IMR-90 (cell line): ENCODE measurements around the gene ZKSCAN4. TPM values are rescaled to one million over a fixed set of nuclear protein-coding genes. Genes with fewer than 3 reads are reported as not detected.

Experiments used
- ATAC-seq: fragments of 200-7000 bp; cut with Tn5 transposase; 2 replicates; pipeline ENCODE4 v1.9.1; 2020; ENCODE audit warnings: low read depth, mild to moderate bottlenecking, moderate library complexity
- BruUV-seq: library from RNA; stranded (reverse); fragments of 400-500 nt; replicated peaks from 2 replicates; lab custom pipeline; 2021; lab: Mats Ljungman, UMichigan
- CTCF ChIA-PET: fragments of 300-600 bp; formaldehyde crosslinking; extraction: SDS; loops from one replicate; lab custom pipeline; 2021; ENCODE audit warnings: antibody characterized with exemption; lab: Yijun Ruan, JAX
- POLR2A ChIA-PET: fragments of 300-600 bp; sonication (Branson Sonifier 250); formaldehyde crosslinking; loops from one replicate; lab custom pipeline; 2022; ENCODE audit warnings: antibody characterized with exemption; ENCODE audit not compliant: unreplicated experiment; lab: Charles Lee
- DNase-seq: peaks from one replicate; pipeline ENCODE4 v3.0.0; 2013
- H2AFZ ChIP-seq: replicated peaks from 2 replicates; pipeline ENCODE3; 2013; ENCODE audit warnings: low read length, mild to moderate bottlenecking; ENCODE audit not compliant: poor library complexity
- H2AK5ac ChIP-seq: 2 replicates; pipeline ENCODE4 v1.6.1; 2013; ENCODE audit warnings: low read depth, low read length, inconsistent platforms
- H2AK9ac ChIP-seq: replicated peaks from 2 replicates; pipeline ENCODE3; 2013; ENCODE audit warnings: mild to moderate bottlenecking, low read depth, low read length, moderate library complexity; ENCODE audit not compliant: poor library complexity
- H2BK120ac ChIP-seq: 2 replicates; pipeline ENCODE4 v1.6.1; 2013; ENCODE audit warnings: low read depth, low read length, inconsistent platforms
- H2BK15ac ChIP-seq: 3 replicates; pipeline ENCODE4 v1.6.1; 2013; ENCODE audit warnings: low read depth, low read length, inconsistent platforms
- H2BK20ac ChIP-seq: 2 replicates; pipeline ENCODE4 v1.6.1; 2013; ENCODE audit warnings: low read depth, mild to moderate bottlenecking, inconsistent platforms, low read length, moderate library complexity
- H2BK5ac ChIP-seq: 2 replicates; pipeline ENCODE4 v1.6.1; 2013; ENCODE audit warnings: mild to moderate bottlenecking, low read depth, low read length, inconsistent platforms; ENCODE audit not compliant: poor library complexity, severe bottlenecking
- H3K14ac ChIP-seq: replicated peaks from 2 replicates; pipeline ENCODE4 v1.6.1; 2013; ENCODE audit warnings: low read depth, low read length, inconsistent platforms
- H3K18ac ChIP-seq: 2 replicates; pipeline ENCODE4 v1.6.1; 2013; ENCODE audit warnings: low read depth, low read length, control low read depth
- H3K23ac ChIP-seq: 2 replicates; pipeline ENCODE4 v1.6.1; 2013; ENCODE audit warnings: low read depth, low read length, inconsistent platforms
- H3K27ac ChIP-seq: 2 replicates; pipeline ENCODE4 v1.5.1; 2013; ENCODE audit warnings: mild to moderate bottlenecking, control low read depth, low read length; ENCODE audit not compliant: insufficient read depth
- H3K27me3 ChIP-seq: 2 replicates; pipeline ENCODE4 v1.6.1; 2013; ENCODE audit warnings: low read length; ENCODE audit not compliant: control insufficient read depth, insufficient read depth
- H3K36me3 ChIP-seq: 2 replicates; pipeline ENCODE4 v1.6.1; 2013; ENCODE audit warnings: low read length, mixed read lengths; ENCODE audit not compliant: control insufficient read depth, insufficient read depth
- H3K4ac ChIP-seq: 2 replicates; pipeline ENCODE4 v1.6.1; 2013; ENCODE audit warnings: low read depth, low read length, inconsistent platforms
- H3K4me1 ChIP-seq: 2 replicates; pipeline ENCODE4 v1.6.1; 2013; ENCODE audit warnings: low read length, mixed read lengths; ENCODE audit not compliant: control insufficient read depth, insufficient read depth
- H3K4me2 ChIP-seq: 2 replicates; pipeline ENCODE4 v1.6.1; 2013; ENCODE audit warnings: low read depth, mild to moderate bottlenecking, control low read depth, low read length, moderate library complexity
- H3K4me3 ChIP-seq: 2 replicates; pipeline ENCODE4 v1.5.1; 2013; ENCODE audit warnings: low read depth, mild to moderate bottlenecking, control low read depth, low read length, moderate library complexity; ENCODE audit not compliant: insufficient read depth
- H3K56ac ChIP-seq: 2 replicates; pipeline ENCODE4 v1.6.1; 2013; ENCODE audit warnings: low read length, inconsistent platforms; ENCODE audit not compliant: insufficient read depth; ENCODE audit errors: extremely low read depth
- H3K79me1 ChIP-seq, 2 experiments: 2 replicates each; pipeline ENCODE4 v1.6.1; 2013; ENCODE audit warnings: low read length in 2 of 2, inconsistent platforms in 1 of 2, low read depth in 1 of 2
- H3K9ac ChIP-seq: 2 replicates; pipeline ENCODE4 v1.6.1; 2013; ENCODE audit warnings: low read depth, low read length, control low read depth
- H3K9me1 ChIP-seq: 2 replicates; pipeline ENCODE4 v1.6.1; 2013; ENCODE audit warnings: low read length, inconsistent platforms; ENCODE audit not compliant: insufficient read depth
- H3K9me3 ChIP-seq: 2 replicates; pipeline ENCODE4 v1.6.1; 2013; ENCODE audit warnings: low read length; ENCODE audit not compliant: control insufficient read depth, insufficient read depth
- H4K20me1 ChIP-seq: 2 replicates; pipeline ENCODE4 v1.6.1; 2013; ENCODE audit warnings: low read length, inconsistent platforms; ENCODE audit not compliant: insufficient read depth
- H4K5ac ChIP-seq: 2 replicates; pipeline ENCODE4 v1.6.1; 2013; ENCODE audit warnings: mild to moderate bottlenecking, low read depth, low read length, control low read depth
- H4K8ac ChIP-seq, 2 experiments: 2 replicates each; pipeline ENCODE4 v1.6.1; 2013; ENCODE audit warnings: low read depth in 2 of 2, low read length in 2 of 2, control low read depth in 1 of 2, inconsistent platforms in 1 of 2
- H4K91ac ChIP-seq: 2 replicates; pipeline ENCODE4 v1.6.1; 2013; ENCODE audit warnings: low read depth, low read length, inconsistent platforms; ENCODE audit not compliant: insufficient read depth
- MAFK ChIP-seq: IDR thresholded peaks from 2 replicates; pipeline ENCODE4 v1.6.1; 2012; ENCODE audit warnings: low read depth, low read length, improper control_type of control experiment
- MXI1 ChIP-seq: IDR thresholded peaks from 2 replicates; pipeline ENCODE4 v1.6.1; 2012; ENCODE audit warnings: low read depth, mild to moderate bottlenecking, low read length, moderate library complexity, borderline replicate concordance
- WGBS, 2 experiments: methylation state at CpG; one replicate each; pipeline versions ENCODE4 v1.1.5 to v1.1.7; 2013; ENCODE audit warnings: missing lambda C conversion rate in 2 of 2; ENCODE audit not compliant: insufficient read length in 1 of 2; ENCODE audit errors: extremely low coverage in 2 of 2; 5-methylcytosine and 5-hydroxymethylcytosine counted together
- dilution Hi-C: fragments of 300-500 bp; cut with HindIII; formaldehyde crosslinking; loops from one replicate; pipeline ENCODE4 v1.14.3; 2018; ENCODE audit warnings: low sequenced_read_pairs; ENCODE audit not compliant: unreplicated experiment
- in situ Hi-C: fragments of 300-500 bp; cut with MboI; formaldehyde crosslinking; loops from 3 replicates; pipeline ENCODE4 v1.14.3; 2019; ENCODE audit warnings: low sequenced_read_pairs, inconsistent platforms, mixed read lengths
- intact Hi-C: fragments of 100-400 bp; cut with micrococcal nuclease; formaldehyde crosslinking; loops from 2 replicates; pipeline ENCODE4 v1.10.0; 2022
- polyA plus RNA-seq, 3 experiments: library from polyadenylated mRNA; depleted of rRNA; stranded (reverse); fragments of >200 nt; gene quantifications; 2 replicates each; pipeline ENCODE4 v1.2.3, GENCODE V29; 2012; ENCODE audit warnings: low replicate concordance in 1 of 3
- total RNA-seq: library from RNA; depleted of rRNA; stranded (reverse); fragments of >200 nt; gene quantifications from 2 replicates; pipeline ENCODE4 v1.2.3, GENCODE V29; 2012

The ZKSCAN4 gene
- total and polyA plus RNA-seq, 2 of the 4 experiments (the other 2 are of a cell fraction) = 2.4 to 5.7 TPM

DNA sequence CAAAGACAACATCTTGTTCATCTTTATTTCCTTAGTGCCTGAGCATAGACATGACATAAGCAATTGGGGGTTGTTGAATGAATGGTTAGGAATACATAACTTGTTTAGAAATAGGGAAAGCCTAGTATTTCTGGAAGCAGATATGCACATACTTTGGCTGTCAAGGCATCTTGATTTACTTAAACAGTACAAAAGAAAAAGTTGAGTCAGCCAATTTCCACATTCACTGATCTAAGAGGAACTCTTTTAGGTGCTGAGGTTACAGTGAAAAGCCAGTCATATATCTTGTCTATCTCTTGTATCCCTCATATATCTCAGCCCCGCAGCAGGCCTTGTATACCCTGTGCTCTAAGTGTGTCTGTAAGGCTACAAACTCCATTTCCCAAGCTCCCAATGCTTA, 11.6 kb downstream of the ZKSCAN4 start:
- Histone ChIP-seq H3K4me3 (no peak overlapping the region), H3K23ac (no peak overlapping the region), H2AK9ac (no peak overlapping the region), H2AFZ (no peak overlapping the region), H3K9me3 (no peaks in the 10 kb centered on the region), H2BK5ac (no peak overlapping the region), H4K5ac (no peak overlapping the region), H4K91ac (no peak overlapping the region), H3K36me3 (peaks cover 13% of the 10 kb centered on the region), H3K9me1 (0 out of 2 replicates have a peak, but pooled peaks cover 4% of the 10 kb centered on the region), H2BK15ac (no peak overlapping the region), H2BK20ac (no peak overlapping the region), H2BK120ac (no peak overlapping the region), H3K79me1 (peaks cover 0 to 2% of the 10 kb centered on the region in 2 experiments; a peak in 1 of 4 replicates), H2AK5ac (no peak overlapping the region), H3K18ac (no peak overlapping the region), H3K56ac (no peak overlapping the region), H3K4me2 (no peak overlapping the region), H4K20me1 (no peaks in the 10 kb centered on the region), H3K27me3 (no peaks in the 10 kb centered on the region), H3K4ac (no peak overlapping the region), H3K9ac (no peak overlapping the region), H4K8ac (no peak overlapping the region), H3K4me1 (no peaks in the 10 kb centered on the region), H3K27ac (no peak overlapping the region), H3K14ac (no peak overlapping the region)
- DNase-seq (peak; percentile 36), ATAC-seq (peak; percentile 73)
- ChIA-PET POLR2A (no interaction called here), CTCF (no interaction called here)
- TF ChIP-seq MXI1 (no peak), MAFK (0 out of 2 replicates have a peak, but pooled peaks have one; percentile 19)
- dilution Hi-C loops = no loop called here
- intact Hi-C loops = no loop called here
- BruUV-seq = no TSS peak
- WGBS, 2 experiments = no CpG with 5 or more reads among the region's 1 CpG
- in situ Hi-C loops = no loop called here
